NCI-H345 (cell line): ENCODE data around the gene TOMM22.

Source experiments
- DNase-seq: peaks from one replicate; lab custom pipeline; 2025; lab: John Stamatoyannopoulos, UW

The TOMM22 gene

DNA sequence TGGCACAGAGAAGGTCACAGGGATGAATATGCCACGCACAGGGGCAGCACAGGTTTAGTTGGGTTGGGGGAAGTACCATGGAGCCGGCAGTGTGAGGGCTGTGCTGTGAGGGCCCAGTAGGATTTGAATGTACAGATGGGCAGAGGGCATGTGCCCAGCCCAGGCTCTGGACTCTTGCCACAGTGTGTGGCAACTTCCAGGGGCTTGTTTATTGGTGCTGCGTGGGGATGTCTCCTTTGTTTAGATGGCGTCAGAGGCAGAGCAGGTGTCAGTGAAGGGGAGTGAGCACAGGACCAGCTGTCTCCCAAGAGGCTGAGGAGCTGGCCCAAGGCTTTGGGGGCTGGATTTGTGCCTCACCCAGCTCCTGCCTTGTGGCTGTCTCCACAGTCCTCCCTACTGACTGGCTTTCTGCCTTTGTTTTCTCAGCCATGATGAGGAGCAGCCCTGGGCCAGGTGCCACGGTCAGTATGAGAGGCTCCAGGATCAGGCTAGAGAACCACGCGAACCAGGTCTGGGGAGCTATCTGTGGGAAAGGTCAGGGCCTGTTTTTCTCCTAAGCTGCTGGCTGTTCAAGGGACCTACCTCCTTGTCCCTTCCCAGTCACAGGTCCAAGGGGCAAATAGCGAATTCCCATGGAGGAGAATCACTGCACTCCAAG is 52.1 kb downstream of the TOMM22 start:
- DNase-seq = peak; percentile 45

DNA sequence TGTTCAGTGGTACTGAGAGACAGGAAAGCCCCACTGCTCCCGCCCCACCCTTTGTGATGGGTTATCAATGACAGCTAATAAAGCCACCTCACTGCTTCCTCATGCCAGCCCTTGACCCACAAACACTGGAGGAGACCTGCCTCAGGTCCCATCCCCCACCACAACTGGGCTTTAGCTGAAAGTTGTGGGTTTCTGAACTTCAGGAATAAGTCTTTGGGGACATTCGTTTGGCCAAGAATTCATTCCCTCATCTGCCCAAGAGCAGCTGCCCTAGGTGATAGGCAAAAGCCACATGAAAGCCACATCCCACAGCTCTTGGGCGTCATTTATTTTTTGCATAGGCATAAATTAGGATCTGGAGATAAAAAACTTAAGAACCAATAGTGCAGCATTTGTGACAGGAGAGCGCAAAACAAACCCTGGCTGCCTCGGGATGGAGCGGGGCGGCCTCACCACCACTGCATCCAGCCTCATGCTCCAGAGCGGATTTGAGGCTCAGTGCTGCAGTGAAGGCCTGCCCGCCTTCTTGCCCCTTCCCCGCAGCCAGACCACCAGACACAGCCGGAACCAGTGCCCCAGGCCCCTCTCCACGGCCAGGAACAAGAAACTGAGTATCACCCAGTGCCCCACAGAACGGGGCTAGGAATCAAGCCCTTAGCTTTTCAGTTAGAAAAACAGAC is 52.8 kb downstream of the TOMM22 start:
- no peak for DNase-seq
